Thoracic aorta (tissue), 2 donors: ENCODE measurements around the gene TENT4A. TPM values are rescaled to one million over a fixed set of nuclear protein-coding genes. Genes with fewer than 3 reads are reported as not detected.
A peak's percentile ranks its signal among the peaks of the same experiment; 100 is the strongest.

Source experiments
- ATAC-seq: fragments of 150-250 bp; one replicate; pipeline ENCODE4 v1.8.0; 2017; ENCODE audit warnings: low read depth; ENCODE audit not compliant: insufficient number of reproducible peaks, low FRiP score
- DNase-seq: peaks from one replicate; pipeline ENCODE4 v3.0.0-alpha.2; 2020; ENCODE audit warnings: low spot score
- H3K27ac ChIP-seq, 2 donors: fragments of 200-600 bp; sonication (generic); 1 replicate in 1 of 2; 2 replicates in 1 of 2; pipeline ENCODE4 v1.5.1; 2016; ENCODE audit warnings: mild to moderate bottlenecking in 2 of 2, moderate library complexity in 2 of 2
- H3K27me3 ChIP-seq: fragments of 200-600 bp; sonication (generic); replicated peaks from 2 replicates; pipeline ENCODE4 v1.6.0; 2016; ENCODE audit warnings: mild to moderate bottlenecking; ENCODE audit not compliant: insufficient read depth
- H3K36me3 ChIP-seq: fragments of 200-600 bp; sonication (generic); one replicate; pipeline ENCODE4 v1.5.1; 2016
- H3K4me1 ChIP-seq, 2 donors: fragments of 200-600 bp; sonication (generic); 1 replicate in 1 of 2; 2 replicates in 1 of 2; pipeline versions ENCODE4 v1.5.1 to v1.6.0; 2016; ENCODE audit warnings: low read depth in 2 of 2, mild to moderate bottlenecking in 1 of 2; ENCODE audit not compliant: control insufficient read depth in 1 of 2
- H3K4me3 ChIP-seq: fragments of 200-600 bp; sonication (generic); 2 replicates; pipeline ENCODE4 v1.5.1; 2016; ENCODE audit warnings: mild to moderate bottlenecking
- H3K9me3 ChIP-seq: fragments of 200-600 bp; sonication (generic); 2 replicates; pipeline ENCODE4 v1.5.1; 2016
- total RNA-seq, 2 donors: library from RNA; depleted of rRNA; stranded (reverse); fragments of >200 nt; gene quantifications; one replicate each; pipeline versions ENCODE4 v1.1.0 to v1.2.3, GENCODE V29; 2016
- TF ChIP-seq, protein P1 (sequence below): fragments of 200-600 bp; sonication (generic); IDR thresholded peaks from one replicate; pipeline ENCODE4 v1.5.1; 2019; ENCODE audit warnings: antibody characterized with exemption

TENT4A gene
- total RNA-seq, 2 donors from 2014 or later, result 34.5 to 47.6 TPM

DNA sequence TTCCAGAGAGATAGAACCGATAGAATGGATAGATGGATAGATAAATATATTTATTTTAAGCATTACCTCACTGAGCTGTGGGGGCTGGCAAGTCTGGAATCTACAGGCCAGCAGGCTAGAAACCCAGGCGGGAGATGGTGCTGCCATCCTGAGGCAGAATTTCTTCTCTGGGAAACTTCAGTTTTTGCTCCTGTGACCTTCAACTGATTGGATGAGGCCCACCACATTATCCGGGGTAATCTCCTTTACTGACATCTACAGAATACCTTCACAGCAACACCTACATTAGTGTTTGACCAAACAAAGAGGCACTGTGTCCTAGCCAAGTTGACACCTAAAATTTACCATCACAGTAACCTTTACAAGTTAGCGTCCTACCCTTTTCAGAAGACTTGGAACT, 29.2 kb upstream of the TENT4A start:
- H3K36me3 ChIP-seq, result no peaks in the 10 kb centered on the region
- H3K27ac ChIP-seq, result no peak overlapping the region
- no peaks in the 10 kb centered on the region for H3K27me3 ChIP-seq
- H3K4me1 ChIP-seq, result no peaks in the 10 kb centered on the region
- H3K4me3 ChIP-seq, result no peak overlapping the region
- no peak for ATAC-seq
- TF ChIP-seq, protein P1, sequence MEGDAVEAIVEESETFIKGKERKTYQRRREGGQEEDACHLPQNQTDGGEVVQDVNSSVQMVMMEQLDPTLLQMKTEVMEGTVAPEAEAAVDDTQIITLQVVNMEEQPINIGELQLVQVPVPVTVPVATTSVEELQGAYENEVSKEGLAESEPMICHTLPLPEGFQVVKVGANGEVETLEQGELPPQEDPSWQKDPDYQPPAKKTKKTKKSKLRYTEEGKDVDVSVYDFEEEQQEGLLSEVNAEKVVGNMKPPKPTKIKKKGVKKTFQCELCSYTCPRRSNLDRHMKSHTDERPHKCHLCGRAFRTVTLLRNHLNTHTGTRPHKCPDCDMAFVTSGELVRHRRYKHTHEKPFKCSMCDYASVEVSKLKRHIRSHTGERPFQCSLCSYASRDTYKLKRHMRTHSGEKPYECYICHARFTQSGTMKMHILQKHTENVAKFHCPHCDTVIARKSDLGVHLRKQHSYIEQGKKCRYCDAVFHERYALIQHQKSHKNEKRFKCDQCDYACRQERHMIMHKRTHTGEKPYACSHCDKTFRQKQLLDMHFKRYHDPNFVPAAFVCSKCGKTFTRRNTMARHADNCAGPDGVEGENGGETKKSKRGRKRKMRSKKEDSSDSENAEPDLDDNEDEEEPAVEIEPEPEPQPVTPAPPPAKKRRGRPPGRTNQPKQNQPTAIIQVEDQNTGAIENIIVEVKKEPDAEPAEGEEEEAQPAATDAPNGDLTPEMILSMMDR, result no peak
- no peak for DNase-seq
- no peaks in the 10 kb centered on the region for H3K9me3 ChIP-seq

DNA sequence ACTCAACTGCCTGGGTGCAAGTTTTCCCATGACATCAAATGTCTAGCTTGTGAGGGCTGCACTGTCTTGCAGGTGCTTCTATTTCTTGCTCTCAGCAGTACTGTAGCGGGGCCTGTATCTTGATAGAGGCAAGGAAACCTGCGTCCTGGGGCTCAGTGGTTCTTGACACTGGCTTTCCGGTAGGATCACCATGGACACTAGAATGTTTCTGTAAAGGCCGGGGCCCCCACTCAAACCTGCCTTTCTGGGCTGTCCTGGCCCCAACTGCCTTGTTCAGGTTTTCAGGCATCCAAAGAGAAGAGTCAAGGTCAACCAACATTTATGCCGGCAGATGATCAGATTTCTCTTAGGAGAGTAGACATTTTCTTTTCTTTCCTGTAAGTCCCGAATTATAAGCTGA, 26.7 kb upstream of the TENT4A start:
- Histone ChIP-seq H3K27me3 (no peaks in the 10 kb centered on the region), H3K4me1 (no peaks in the 10 kb centered on the region), H3K36me3 (no peaks in the 10 kb centered on the region), H3K27ac (no peak overlapping the region), H3K4me3 (peak overlapping the region; percentile 56), H3K9me3 (no peaks in the 10 kb centered on the region)
- DNase-seq, result no peak
- TF ChIP-seq, protein P1, result no peak
- no peak for ATAC-seq

DNA sequence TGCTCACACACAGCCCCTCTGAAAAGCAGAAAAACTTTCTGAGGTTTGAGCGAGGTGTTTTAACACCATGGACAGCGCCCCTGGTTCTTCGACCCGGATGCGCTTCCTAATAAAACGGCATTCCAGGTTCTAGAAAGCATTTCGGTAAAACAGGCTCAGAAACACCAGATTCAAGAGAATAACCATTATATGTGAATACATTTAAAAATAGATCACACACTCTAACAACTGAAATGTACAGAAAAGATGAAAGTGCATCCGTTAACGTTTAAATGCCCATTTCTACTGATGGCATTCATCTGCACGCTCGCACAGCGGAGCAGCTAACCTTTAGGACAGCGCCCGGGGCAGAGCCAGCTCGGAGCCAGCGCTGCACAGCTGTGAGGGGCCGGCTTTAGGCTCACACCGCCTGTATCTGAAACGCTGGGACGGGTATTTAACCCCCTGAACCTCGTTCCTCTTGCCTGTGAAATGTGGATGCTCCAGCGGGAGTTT, 26.3 kb upstream of the TENT4A start:
- Histone ChIP-seq H3K4me3 (peak overlapping the region; percentile 56), H3K36me3 (no peaks in the 10 kb centered on the region), H3K4me1 (no peaks in the 10 kb centered on the region), H3K27ac (no peak overlapping the region), H3K9me3 (no peaks in the 10 kb centered on the region), H3K27me3 (no peaks in the 10 kb centered on the region)
- TF ChIP-seq, protein P1, result no peak
- DNase-seq (no peak), ATAC-seq (no peak)

DNA sequence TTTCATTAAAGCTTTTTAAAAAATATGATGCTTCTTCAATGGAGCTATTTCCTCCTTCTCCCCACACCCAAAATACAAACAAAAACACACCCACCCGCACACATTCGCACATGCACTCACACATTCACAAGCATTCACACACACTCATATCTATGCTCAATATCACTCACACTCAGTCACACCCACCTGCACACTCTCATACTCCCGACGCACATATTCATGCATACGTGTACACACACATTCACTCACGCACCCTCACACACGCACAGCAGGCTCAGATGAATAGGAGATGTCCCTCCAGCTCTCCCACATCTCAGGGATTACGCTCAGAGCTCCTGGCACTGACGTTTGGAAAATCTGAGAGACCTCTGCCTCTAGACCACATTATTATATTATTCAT, 25.7 kb upstream of the TENT4A start:
- no peak for DNase-seq
- Histone ChIP-seq H3K4me1 (no peaks in the 10 kb centered on the region), H3K9me3 (no peaks in the 10 kb centered on the region), H3K27me3 (no peaks in the 10 kb centered on the region), H3K27ac (no peak overlapping the region), H3K4me3 (peak overlapping the region; percentile 56), H3K36me3 (no peaks in the 10 kb centered on the region)
- TF ChIP-seq, protein P1, result no peak
- no peak for ATAC-seq

DNA sequence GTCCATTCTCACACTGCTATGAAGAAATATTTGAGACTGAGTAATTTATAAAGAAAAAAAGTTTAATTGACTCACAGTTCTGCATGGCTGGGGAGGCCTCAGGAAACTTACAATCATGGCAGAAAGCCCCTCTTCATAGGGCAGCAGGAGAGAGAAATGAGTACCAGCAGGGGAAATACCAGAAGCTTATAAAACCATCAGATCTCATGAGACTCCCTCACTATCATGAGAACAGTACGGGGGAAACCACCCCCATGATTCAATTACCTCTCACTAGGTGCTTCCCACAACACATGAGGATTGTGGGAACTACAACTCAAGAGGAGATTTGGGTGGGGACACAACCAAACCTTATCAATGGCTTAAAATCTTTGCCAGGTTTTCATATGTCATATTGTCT, 20.3 kb upstream of the TENT4A start:
- H3K4me1 ChIP-seq, result no peaks in the 10 kb centered on the region
- DNase-seq, result no peak
- no peak for ATAC-seq
- H3K27ac ChIP-seq, result no peak overlapping the region
- H3K27me3 ChIP-seq, result no peaks in the 10 kb centered on the region
- no peaks in the 10 kb centered on the region for H3K36me3 ChIP-seq
- no peak overlapping the region for H3K4me3 ChIP-seq
- TF ChIP-seq, protein P1, result no peak
- no peaks in the 10 kb centered on the region for H3K9me3 ChIP-seq
